B cell (primary cell): ENCODE results near the gene CYB5D1. TPM values are rescaled to one million over a fixed set of nuclear protein-coding genes. Genes with fewer than 3 reads are reported as not detected.
A peak's percentile ranks its signal among the peaks of the same experiment; 100 is the strongest.

ENCODE experiments used
- ATAC-seq: fragments of 200-7000 bp; cut with Tn5 transposase; one replicate; pipeline ENCODE4 v1.10.0; 2021; ENCODE audit warnings: low read depth, mild to moderate bottlenecking, moderate number of reproducible peaks, moderate library complexity
- CTCF ChIA-PET: fragments of 350-600 bp; sonication (Branson Sonifier 250); formaldehyde crosslinking; loops from one replicate; lab custom pipeline; 2021; ENCODE audit warnings: antibody characterized with exemption, inconsistent platforms; lab: Charles Lee
- POLR2A ChIA-PET: fragments of 350-600 bp; sonication (Branson Sonifier 250); formaldehyde crosslinking; loops from one replicate; lab custom pipeline; 2021; ENCODE audit warnings: antibody characterized with exemption; lab: Charles Lee
- DNase-seq: peaks from one replicate; pipeline ENCODE4 v3.0.0; 2013
- H2AFZ ChIP-seq: 2 replicates; pipeline ENCODE4 v1.6.1; 2012; ENCODE audit warnings: mild to moderate bottlenecking, low read depth, low read length; ENCODE audit not compliant: insufficient read depth, poor library complexity, severe bottlenecking
- H3K27ac ChIP-seq, 2 donors: 1 replicate in 1 of 2; 2 replicates in 1 of 2; pipeline ENCODE4 v1.5.1; 2012 to 2013; ENCODE audit warnings: low read length in 2 of 2, mild to moderate bottlenecking in 2 of 2, moderate library complexity in 1 of 2
- H3K27me3 ChIP-seq, 4 experiments: fragments of 200-600 bp in 1 of 4; sonication (generic) in 1 of 4; replicated peaks in 1 of 4; 1 replicate in 2 of 4; 2 replicates in 2 of 4; pipeline versions ENCODE4 v1.6.1 to v1.7.0; 2013 to 2016; ENCODE audit warnings: low read length in 3 of 4, mild to moderate bottlenecking in 2 of 4, mixed read lengths in 1 of 4, moderate library complexity in 1 of 4; ENCODE audit not compliant: insufficient read depth in 4 of 4, control insufficient read depth in 3 of 4; ENCODE audit errors: control extremely low read depth in 1 of 4
- H3K36me3 ChIP-seq, 2 experiments: replicated peaks in 1 of 2; 1 replicate in 1 of 2; 2 replicates in 1 of 2; pipeline versions ENCODE4 v1.6.1 to v1.7.1; 2013; ENCODE audit warnings: low read length in 1 of 2; ENCODE audit not compliant: insufficient read depth in 2 of 2, control insufficient read depth in 1 of 2; ENCODE audit errors: control extremely low read depth in 1 of 2, extremely low read depth in 1 of 2
- H3K4me1 ChIP-seq, 2 donors: fragments of 200-600 bp in 1 of 2; sonication (generic) in 1 of 2; 1 replicate in 1 of 2; 2 replicates in 1 of 2; pipeline versions ENCODE4 v1.5.1 to v1.6.1; 2013 to 2017; ENCODE audit warnings: low read length in 2 of 2; ENCODE audit not compliant: control insufficient read depth in 2 of 2, insufficient read depth in 2 of 2
- H3K4me2 ChIP-seq: replicated peaks from 2 replicates; pipeline ENCODE3; 2012; ENCODE audit warnings: mild to moderate bottlenecking, low read depth, low read length; ENCODE audit not compliant: poor library complexity, severe bottlenecking
- H3K4me3 ChIP-seq, 5 experiments: fragments of 200-600 bp in 1 of 5; sonication (generic) in 1 of 5; 1 replicate in 3 of 5; 2 replicates in 2 of 5; pipeline versions ENCODE4 v1.5.1 to v1.7.0; 2011 to 2016; ENCODE audit warnings: low read length in 4 of 5, mild to moderate bottlenecking in 4 of 5, low read depth in 2 of 5, control low read depth in 1 of 5, moderate library complexity in 1 of 5; ENCODE audit not compliant: insufficient read depth in 1 of 5; ENCODE audit errors: control extremely low read depth in 1 of 5, extremely low read depth in 1 of 5
- H3K79me2 ChIP-seq: fragments of 200-600 bp; sonication (generic); one replicate; pipeline ENCODE4 v1.6.0; 2016; ENCODE audit warnings: low read length; ENCODE audit not compliant: control insufficient read depth, insufficient read depth
- H3K9ac ChIP-seq: fragments of 200-600 bp; sonication (generic); 2 replicates; pipeline ENCODE4 v1.6.1; 2017; ENCODE audit warnings: mild to moderate bottlenecking, low read length, moderate library complexity
- H3K9me3 ChIP-seq, 3 donors: one replicate each; pipeline versions ENCODE4 v1.6.1 to v1.7.1; 2013; ENCODE audit warnings: low read length in 2 of 3; ENCODE audit not compliant: control insufficient read depth in 2 of 3, insufficient read depth in 1 of 3; ENCODE audit errors: control extremely low read depth in 1 of 3
- H4K20me1 ChIP-seq: 2 replicates; pipeline ENCODE4 v1.6.0; 2012; ENCODE audit warnings: mild to moderate bottlenecking, low read length; ENCODE audit not compliant: insufficient read depth, control insufficient read depth, poor library complexity, severe bottlenecking
- H3K27ac Mint-ChIP-seq: one replicate; pipeline ENCODE4 v1.8.0; 2021; ENCODE audit warnings: mixed read lengths
- H3K27me3 Mint-ChIP-seq: one replicate; pipeline ENCODE4 v1.8.0; 2021; ENCODE audit warnings: mixed read lengths
- H3K4me1 Mint-ChIP-seq: one replicate; pipeline ENCODE4 v1.8.0; 2021; ENCODE audit warnings: mixed read lengths
- H3K4me3 Mint-ChIP-seq: one replicate; pipeline ENCODE4 v1.8.0; 2021; ENCODE audit warnings: mixed read lengths
- H3K9me3 Mint-ChIP-seq: one replicate; pipeline ENCODE4 v1.8.0; 2022; ENCODE audit warnings: mixed read lengths; ENCODE audit not compliant: insufficient read depth
- CTCF ChIP-seq: fragments of 200-600 bp; IDR thresholded peaks from one replicate; pipeline ENCODE4 v1.8.0; 2022; ENCODE audit warnings: antibody characterized with exemption, mild to moderate bottlenecking
- EZH2 ChIP-seq: IDR thresholded peaks from 2 replicates; pipeline ENCODE4 v1.6.1; 2012; ENCODE audit warnings: borderline replicate concordance, low read depth, mild to moderate bottlenecking, moderate library complexity, low read length; ENCODE audit not compliant: insufficient read depth, poor library complexity, severe bottlenecking
- WGBS: methylation state at CpG from one replicate; pipeline ENCODE4 v1.1.5; 2013; ENCODE audit warnings: missing lambda C conversion rate; ENCODE audit not compliant: insufficient coverage; 5-methylcytosine and 5-hydroxymethylcytosine counted together
- intact Hi-C: fragments of 100-400 bp; cut with micrococcal nuclease; formaldehyde crosslinking; loops from one replicate; pipeline ENCODE4 v1.10.0; 2022
- polyA plus RNA-seq: library from polyadenylated mRNA; depleted of rRNA; stranded (reverse); fragments of >200 nt; gene quantifications from 2 replicates; pipeline ENCODE4 v1.2.3, GENCODE V29; 2012
- total RNA-seq, 2 donors: library from RNA; stranded (reverse); fragments of 120-200 nt in 1 of 2; gene quantifications; 1 replicate in 1 of 2; 2 replicates in 1 of 2; pipeline versions ENCODE4 v1.2.3 to v1.2.4, GENCODE V29; 2013 to 2022

CYB5D1 gene
- total and polyA plus RNA-seq, 2 donors (not counting 1 experiment from before 2014, with no cell fraction given), result 6.3 to 10.2 TPM

- H3K36me3 ChIP-seq, result peaks cover 0 to 8% of the 10 kb centered on the region in 2 experiments
- peak overlapping the region; percentile 54 to 92 (median 76) for H3K4me3 ChIP-seq
- peaks cover 25% of the 10 kb centered on the region for H4K20me1 ChIP-seq
- no peak for TF ChIP-seq EZH2
- no peak for TF ChIP-seq CTCF
- H3K4me2 ChIP-seq, result peak overlapping the region; percentile 83
- peak overlapping the region; percentile 87 for H2AFZ ChIP-seq
- 2% methylated on average over 19 of the region's 29 CpGs for WGBS
- Mint-ChIP-seq H3K27ac (no peak overlapping the region), H3K9me3 (no peaks in the 10 kb centered on the region), H3K4me3 (no peak overlapping the region), H3K4me1 (peaks cover 13% of the 10 kb centered on the region), H3K27me3 (no peaks in the 10 kb centered on the region)
- H3K9ac ChIP-seq, result peak overlapping the region; percentile 82
- DNase-seq (peak; percentile 67), ATAC-seq (no peak)
- ChIA-PET POLR2A (interaction anchor here (0.6 to 1.7 kb wide), 15 partner anchors 10 to 614 kb away, joined by 3 to 21 read pairs (median 4); partner anchors contain the start of genes CNTROB, CTC1, GABARAP and KDM6B), CTCF (interaction anchor here (0.7 to 2.6 kb wide), 13 partner anchors 14 to 217 kb away, joined by 3 to 53 read pairs (median 7); partner anchors contain the start of genes CNTROB, TP53, TRAPPC1 and WRAP53)
- H3K9me3 ChIP-seq, result no peaks in the 10 kb centered on the region
- peaks cover 9% of the 10 kb centered on the region for H3K79me2 ChIP-seq
- H3K27me3 ChIP-seq, result no peaks in the 10 kb centered on the region
- peaks cover 23 to 40% of the 10 kb centered on the region in 2 donors for H3K4me1 ChIP-seq
- intact Hi-C loops, result loop anchor here (5.0 kb wide), 4 partner anchors 61 to 604 kb away; partner anchors contain the start of genes CTDNEP1, ELP5, RNF227 and TP53
- H3K27ac ChIP-seq, result peak overlapping the region; percentile 85 to 90
Measured at GRCh38 chr17:7856011-7856810, 1.6 kb upstream of the CYB5D1 start.
